ENCODE results near the gene JARID2.
A peak's percentile ranks its signal among the peaks of the same experiment; 100 is the strongest.

Gene JARID2

GRCh38 chr6:15561447-15562199 lies 315.8 kb downstream of the JARID2 start:
- in situ Hi-C loops (cut with HindIII; ENCODE audit: low pct_unique_long_range_greater_than_20kb, low sequenced_read_pairs), result no loop called here
- no peak for DNase-seq (ENCODE audit: low read depth in 1 of 2, low spot score in 1 of 2)
- no peak for TF ChIP-seq JUND (IDR thresholded peaks at IDR 0.05; ENCODE audit: low read depth)

DNA sequence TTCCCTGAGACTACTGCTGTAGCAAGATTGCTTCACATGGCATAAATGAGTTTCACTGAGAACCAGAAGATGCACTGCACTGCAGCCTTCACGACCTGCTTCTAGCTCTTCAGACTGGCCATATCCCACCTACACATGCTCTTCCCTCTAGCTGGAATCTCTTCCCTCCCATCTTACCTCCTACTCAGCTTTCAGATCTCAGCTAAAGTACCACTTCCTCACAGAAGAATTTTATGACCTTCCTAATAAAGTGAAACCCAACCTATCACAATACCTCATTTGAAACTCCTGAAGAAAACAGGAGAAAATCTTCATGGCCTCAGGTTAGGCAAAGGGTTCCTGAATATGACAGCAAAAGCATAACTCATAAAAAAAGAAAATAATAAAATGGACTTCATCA lies 317.1 kb downstream of the JARID2 start:
- in situ Hi-C loops (cut with HindIII; ENCODE audit: low pct_unique_long_range_greater_than_20kb, low sequenced_read_pairs), result no loop called here
- no peak for DNase-seq (ENCODE audit: low read depth in 1 of 2, low spot score in 1 of 2)
- no peak for TF ChIP-seq JUND (IDR thresholded peaks at IDR 0.05; ENCODE audit: low read depth)

- in situ Hi-C loops (cut with HindIII; ENCODE audit: low pct_unique_long_range_greater_than_20kb, low sequenced_read_pairs), result no loop called here
- TF ChIP-seq JUND (IDR thresholded peaks at IDR 0.05; ENCODE audit: low read depth), result no peak
- DNase-seq (ENCODE audit: low read depth in 1 of 2, low spot score in 1 of 2), result peak in 1 of 2 experiments; percentile 24
Observed at GRCh38 chr6:15569035-15569995, 323.4 kb downstream of the JARID2 start.

DNA sequence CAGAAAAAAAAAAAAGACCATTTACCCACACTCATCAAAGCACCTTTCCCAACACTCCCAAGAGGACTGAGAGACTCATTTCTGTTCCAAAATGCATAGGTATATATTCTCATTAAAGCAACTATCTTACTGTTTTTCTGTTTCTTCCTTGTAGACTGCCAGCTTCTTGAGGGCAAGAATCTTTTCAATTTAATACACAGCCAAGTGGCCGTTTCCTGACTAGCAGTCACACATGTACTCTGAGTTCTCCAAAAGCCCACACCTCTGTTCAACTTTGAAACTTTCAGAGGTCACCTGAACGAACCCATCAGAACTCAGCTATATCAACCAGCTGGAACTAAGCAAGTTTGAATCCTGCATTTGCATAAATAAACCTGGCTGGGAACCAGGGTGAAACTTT lies 324.3 kb downstream of the JARID2 start:
- no peak for DNase-seq (ENCODE audit: low read depth in 1 of 2, low spot score in 1 of 2)
- in situ Hi-C loops (cut with HindIII; ENCODE audit: low pct_unique_long_range_greater_than_20kb, low sequenced_read_pairs), result no loop called here
- TF ChIP-seq JUND (IDR thresholded peaks at IDR 0.05; ENCODE audit: low read depth), result no peak

Data from T47D (cell line).